ENCODE data around the gene ANAPC5. TPM values are rescaled to one million over a fixed set of nuclear protein-coding genes. Genes with fewer than 3 reads are reported as not detected.

ANAPC5 gene
- polyA plus RNA-seq, 3 donors: 67.3 to 161 (median 114) TPM

GRCh38 chr12:121277374-121277759, 74.8 kb downstream of the ANAPC5 start:
- DNase-seq: peak; percentile 75 to 92 (median 92)
- Histone ChIP-seq H3K9me3 (replicated peaks in 1 of 2; ENCODE audit: control insufficient read depth in 1 of 2, insufficient read depth in 1 of 2, low read length in 2 of 2) (no peaks in the 10 kb centered on the region), H2AFZ (ENCODE audit: insufficient read depth, low read depth, low read length, poor library complexity, severe bottlenecking) (no peak overlapping the region), H3K4me2 (replicated peaks; ENCODE audit: extremely low read depth, low read length, poor library complexity, severe bottlenecking) (peak overlapping the region; percentile 41), H3K9ac (ENCODE audit: insufficient read depth, low read length, poor library complexity, severe bottlenecking) (peak overlapping the region; percentile 72), H3K4me3 (replicated peaks in 1 of 3; ENCODE audit: low read depth in 2 of 3, low read length in 3 of 3) (no peak overlapping the region), H4K20me1 (ENCODE audit: insufficient read depth, low read length) (peaks cover 34% of the 10 kb centered on the region), H3K79me2 (ENCODE audit: insufficient read depth, low read length) (peaks cover 81% of the 10 kb centered on the region), H3K27ac (ENCODE audit: low read depth in 1 of 2, low read length in 2 of 2) (peak overlapping the region; percentile 98 to 99), H3K4me1 (ENCODE audit: control insufficient read depth in 1 of 2, insufficient read depth in 2 of 2, low read length in 2 of 2) (peaks cover 34 to 37% of the 10 kb centered on the region in 2 donors), H3K27me3 (ENCODE audit: control insufficient read depth in 2 of 2, insufficient read depth in 2 of 2, low read length in 2 of 2) (no peaks in the 10 kb centered on the region), H3K36me3 (replicated peaks in 1 of 2; ENCODE audit: control insufficient read depth in 1 of 2, insufficient read depth in 2 of 2, low read length in 2 of 2) (peaks cover 25 to 45% of the 10 kb centered on the region in 2 donors)
- Mint-ChIP-seq H3K4me1 (peaks cover 49% of the 10 kb centered on the region), H3K4me3 (peak overlapping the region in 1 of 2 donors; percentile 59), H3K9me3 (peaks cover 0 to 18% (median 6%) of the 10 kb centered on the region in 7 donors), H3K27ac (peak overlapping the region; percentile 98 to 100 (median 99)), H3K27me3 (ENCODE audit: low read depth in 3 of 3) (peaks cover 0 to 3% (median 2%) of the 10 kb centered on the region in 3 donors), H3K36me3 (peaks cover 61 to 85% of the 10 kb centered on the region in 2 donors)
- WGBS (ENCODE audit: insufficient coverage): 100% methylated on average over 1 of the region's 6 CpGs
- TF ChIP-seq, protein P1, sequence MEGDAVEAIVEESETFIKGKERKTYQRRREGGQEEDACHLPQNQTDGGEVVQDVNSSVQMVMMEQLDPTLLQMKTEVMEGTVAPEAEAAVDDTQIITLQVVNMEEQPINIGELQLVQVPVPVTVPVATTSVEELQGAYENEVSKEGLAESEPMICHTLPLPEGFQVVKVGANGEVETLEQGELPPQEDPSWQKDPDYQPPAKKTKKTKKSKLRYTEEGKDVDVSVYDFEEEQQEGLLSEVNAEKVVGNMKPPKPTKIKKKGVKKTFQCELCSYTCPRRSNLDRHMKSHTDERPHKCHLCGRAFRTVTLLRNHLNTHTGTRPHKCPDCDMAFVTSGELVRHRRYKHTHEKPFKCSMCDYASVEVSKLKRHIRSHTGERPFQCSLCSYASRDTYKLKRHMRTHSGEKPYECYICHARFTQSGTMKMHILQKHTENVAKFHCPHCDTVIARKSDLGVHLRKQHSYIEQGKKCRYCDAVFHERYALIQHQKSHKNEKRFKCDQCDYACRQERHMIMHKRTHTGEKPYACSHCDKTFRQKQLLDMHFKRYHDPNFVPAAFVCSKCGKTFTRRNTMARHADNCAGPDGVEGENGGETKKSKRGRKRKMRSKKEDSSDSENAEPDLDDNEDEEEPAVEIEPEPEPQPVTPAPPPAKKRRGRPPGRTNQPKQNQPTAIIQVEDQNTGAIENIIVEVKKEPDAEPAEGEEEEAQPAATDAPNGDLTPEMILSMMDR (IDR thresholded peaks at IDR 0.05): no peak
- intact Hi-C loops (cut with micrococcal nuclease): loop anchor here (2.0 to 10.0 kb wide), 3 partner anchors 35 to 147 kb away; no protein-coding TSS in a partner anchor

DNA sequence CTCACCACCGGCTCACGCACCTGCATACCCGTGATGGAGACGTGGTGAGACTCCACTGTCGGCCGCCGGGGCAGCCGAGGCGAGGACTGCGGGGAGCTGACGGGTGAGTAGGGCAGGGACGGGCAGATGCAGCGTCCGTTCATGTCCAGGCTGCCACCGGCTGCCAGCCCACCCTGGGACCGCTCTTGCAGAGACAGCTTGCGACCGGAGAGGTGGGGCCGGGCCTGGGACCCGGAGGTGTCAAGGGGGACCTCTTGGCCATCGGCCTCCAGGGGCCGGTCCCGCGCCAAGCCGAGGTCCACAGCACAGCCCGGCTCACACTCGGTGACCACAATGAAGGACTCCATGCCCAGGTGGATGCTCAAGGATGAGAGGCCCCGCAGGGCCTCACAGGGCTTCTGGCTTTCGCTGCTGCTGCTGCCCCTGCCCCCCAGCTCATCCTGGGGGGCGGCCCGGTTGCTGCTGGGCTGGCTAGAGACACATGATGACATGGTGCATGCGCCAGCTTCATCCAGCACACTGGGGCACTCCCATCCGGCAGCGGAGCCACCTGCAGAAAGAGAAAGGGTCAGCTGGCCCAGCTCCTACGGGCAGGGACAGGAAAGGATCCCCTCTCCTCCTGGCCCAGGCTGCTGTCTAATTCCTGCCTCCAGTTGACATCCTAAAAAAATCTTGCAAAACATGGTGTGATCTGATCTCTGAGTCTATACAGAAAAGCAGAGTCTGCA, 78.0 kb downstream of the ANAPC5 start:
- TF ChIP-seq, protein P1 (IDR thresholded peaks at IDR 0.05): no peak
- intact Hi-C loops (cut with micrococcal nuclease): loop anchor here in 1 of 2 donors (10.0 kb wide), 1 partner anchor 151 kb away; no protein-coding TSS in a partner anchor
- Histone ChIP-seq H3K36me3 (replicated peaks in 1 of 2; ENCODE audit: control insufficient read depth in 1 of 2, insufficient read depth in 2 of 2, low read length in 2 of 2) (peaks cover 53 to 63% of the 10 kb centered on the region in 2 donors), H3K9me3 (replicated peaks in 1 of 2; ENCODE audit: control insufficient read depth in 1 of 2, insufficient read depth in 1 of 2, low read length in 2 of 2) (no peaks in the 10 kb centered on the region), H3K27ac (ENCODE audit: low read depth in 1 of 2, low read length in 2 of 2) (peak overlapping the region in 1 of 2 donors; percentile 62), H3K4me2 (replicated peaks; ENCODE audit: extremely low read depth, low read length, poor library complexity, severe bottlenecking) (no peak overlapping the region), H3K9ac (ENCODE audit: insufficient read depth, low read length, poor library complexity, severe bottlenecking) (no peak overlapping the region), H3K79me2 (ENCODE audit: insufficient read depth, low read length) (peaks cover 70% of the 10 kb centered on the region), H2AFZ (ENCODE audit: insufficient read depth, low read depth, low read length, poor library complexity, severe bottlenecking) (no peak overlapping the region), H3K4me3 (replicated peaks in 1 of 3; ENCODE audit: low read depth in 2 of 3, low read length in 3 of 3) (no peak overlapping the region), H3K27me3 (ENCODE audit: control insufficient read depth in 2 of 2, insufficient read depth in 2 of 2, low read length in 2 of 2) (no peaks in the 10 kb centered on the region), H4K20me1 (ENCODE audit: insufficient read depth, low read length) (peaks cover 52% of the 10 kb centered on the region), H3K4me1 (ENCODE audit: control insufficient read depth in 1 of 2, insufficient read depth in 2 of 2, low read length in 2 of 2) (peaks cover 27 to 30% of the 10 kb centered on the region in 2 donors)
- Mint-ChIP-seq H3K27ac (peak overlapping the region in 5 of 7 donors; percentile 26 to 99 (median 77)), H3K4me3 (no peak overlapping the region), H3K27me3 (ENCODE audit: low read depth in 3 of 3) (peaks cover 0 to 3% (median 2%) of the 10 kb centered on the region in 3 donors), H3K36me3 (peaks cover 59 to 81% of the 10 kb centered on the region in 2 donors), H3K9me3 (peaks cover 0 to 14% (median 7%) of the 10 kb centered on the region in 7 donors), H3K4me1 (peaks cover 34% of the 10 kb centered on the region)
- no peak for DNase-seq
- WGBS (ENCODE audit: insufficient coverage): 98% methylated on average over 34 of the region's 35 CpGs
